IPS-18c (cell line): ENCODE data around the gene BRINP1.
"Not testable (repeated sequence)": the region's sequence is repeated elsewhere in the genome, so short reads cannot be mapped to it uniquely, and the experiment has no call there.

ENCODE experiments used
- H3K4me3 ChIP-seq: 2 replicates; pipeline ENCODE4 v1.7.0; 2013; ENCODE audit warnings: low read depth, mild to moderate bottlenecking, low read length, moderate library complexity; ENCODE audit not compliant: insufficient read depth
- H3K9me3 ChIP-seq: one replicate; pipeline ENCODE4 v1.6.1; 2013; ENCODE audit warnings: mild to moderate bottlenecking, low read length, moderate library complexity; ENCODE audit not compliant: control insufficient read depth, insufficient read depth

The BRINP1 gene

DNA sequence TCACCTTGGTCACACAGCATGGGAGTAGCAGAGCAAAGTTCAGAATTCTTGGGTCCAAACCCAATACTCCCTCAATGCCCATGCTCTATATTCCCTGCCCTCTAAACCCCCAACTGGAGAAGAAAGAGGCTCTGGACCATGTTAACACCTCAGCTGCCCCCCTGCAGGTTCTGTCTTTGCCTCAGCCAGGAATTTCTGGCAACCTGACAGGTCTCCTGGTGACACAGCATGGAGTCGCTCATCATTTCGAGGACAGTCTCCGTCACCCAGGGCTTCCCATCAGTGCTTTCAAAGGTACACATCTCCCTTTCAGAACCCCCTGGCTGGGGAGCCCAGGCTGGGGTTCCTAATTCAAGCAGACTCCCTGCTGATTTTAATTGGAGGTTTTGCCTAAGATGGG lies 189.5 kb downstream of the BRINP1 start:
- H3K4me3 ChIP-seq = no peak overlapping the region
- H3K9me3 ChIP-seq = no peaks in the 10 kb centered on the region

DNA sequence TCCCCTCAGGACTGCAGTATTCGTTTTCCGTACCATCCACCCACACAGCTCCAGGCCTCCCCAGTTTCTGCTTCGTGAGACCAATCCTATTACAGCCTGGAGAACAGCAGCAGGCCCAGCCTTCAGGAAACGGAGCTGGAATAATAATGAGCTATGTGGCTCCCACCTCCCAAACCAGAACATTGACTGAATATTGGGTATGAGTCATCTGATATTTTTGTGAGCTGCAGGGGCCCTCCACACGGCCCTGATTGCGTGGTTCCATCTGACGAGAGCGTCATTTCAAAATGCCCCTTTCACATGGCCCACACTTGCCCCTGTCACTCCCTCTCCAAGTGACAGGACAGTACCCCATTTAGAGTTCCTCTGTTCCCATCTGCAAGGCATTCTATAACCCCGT lies 192.0 kb downstream of the BRINP1 start:
- no peak overlapping the region for H3K4me3 ChIP-seq
- no peaks in the 10 kb centered on the region for H3K9me3 ChIP-seq

DNA sequence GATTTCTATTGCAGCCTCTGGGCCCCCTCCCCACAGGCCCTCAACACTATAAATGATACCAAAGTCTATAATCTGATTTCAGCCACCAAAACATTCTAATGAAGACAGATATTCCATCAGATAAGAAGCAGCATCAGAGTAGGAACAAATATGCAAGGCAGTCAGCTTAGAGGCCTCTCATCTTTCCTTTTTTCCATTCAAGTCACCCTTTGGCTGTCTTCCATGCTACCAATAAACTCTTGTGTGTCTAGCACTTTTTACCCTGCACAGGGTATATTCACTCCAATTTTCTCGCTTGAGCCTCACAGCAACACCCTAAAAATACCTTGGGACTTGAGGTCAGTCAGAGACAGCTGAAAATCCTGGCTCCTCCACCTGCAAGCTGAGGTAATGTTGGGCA lies 193.7 kb downstream of the BRINP1 start:
- no peak overlapping the region for H3K4me3 ChIP-seq
- H3K9me3 ChIP-seq = no peaks in the 10 kb centered on the region

DNA sequence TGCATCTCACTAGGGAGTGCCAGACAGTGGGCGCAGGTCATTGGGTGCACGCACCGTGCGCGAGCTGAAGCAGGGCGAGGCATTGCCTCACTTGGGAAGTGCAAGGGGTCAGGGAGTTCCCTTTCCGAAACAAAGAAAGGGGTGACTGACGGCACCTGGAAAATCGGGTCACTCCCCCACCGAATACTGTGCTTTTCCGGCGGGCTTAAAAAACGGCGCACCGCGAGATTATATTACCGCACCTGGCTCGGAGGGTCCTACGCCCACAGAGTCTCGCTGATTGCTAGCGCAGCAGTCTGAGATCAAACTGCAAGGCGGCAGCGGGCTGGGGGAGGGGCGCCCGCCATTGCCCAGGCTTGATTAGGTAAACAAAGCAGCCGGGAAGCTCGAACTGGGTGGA lies 200.0 kb downstream of the BRINP1 start:
- not testable (repeated sequence) for H3K9me3 ChIP-seq
- peak overlapping the region; percentile 55 for H3K4me3 ChIP-seq

DNA sequence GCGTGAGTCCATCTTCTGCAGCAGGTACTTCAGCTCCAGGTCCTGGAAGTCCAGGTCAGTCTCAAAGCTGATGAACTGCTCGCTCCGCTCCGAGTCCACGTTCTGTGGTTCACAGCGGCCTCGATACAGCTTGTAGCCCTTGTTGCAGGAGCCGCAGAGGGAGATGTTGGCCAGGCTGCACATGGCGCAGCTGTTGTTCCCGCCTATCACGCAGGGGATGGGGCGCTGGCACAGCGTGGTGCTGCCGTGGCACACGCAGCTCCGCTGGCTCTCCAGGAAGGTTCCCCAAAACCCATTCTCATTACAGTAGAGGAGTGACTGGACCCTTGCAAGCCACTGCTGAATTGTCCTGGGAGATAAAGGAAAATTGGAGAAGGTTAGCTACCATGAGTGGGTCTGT lies 201.4 kb downstream of the BRINP1 start:
- Histone ChIP-seq H3K9me3 (no peaks in the 10 kb centered on the region), H3K4me3 (no peak overlapping the region)

DNA sequence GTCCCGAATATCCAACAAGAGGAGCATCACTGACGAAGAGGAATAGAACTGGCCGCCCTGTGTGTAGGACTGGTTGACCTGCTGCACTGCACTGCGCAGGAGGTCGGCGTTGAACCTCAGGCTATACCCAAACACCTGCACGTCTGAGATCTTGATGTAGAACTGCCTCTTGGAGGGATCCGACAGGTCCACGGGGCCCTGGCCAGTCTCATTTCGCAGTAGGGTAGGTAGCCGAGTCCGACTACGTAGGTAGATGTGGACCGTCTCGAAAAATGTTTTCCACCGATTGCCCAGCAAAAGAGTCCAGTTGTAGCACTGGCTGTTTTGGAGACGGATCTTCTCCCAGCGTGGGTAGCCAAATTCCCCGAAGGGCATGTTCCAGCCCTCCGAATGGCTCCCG lies 202.0 kb downstream of the BRINP1 start:
- no peak overlapping the region for H3K4me3 ChIP-seq
- H3K9me3 ChIP-seq = no peaks in the 10 kb centered on the region

DNA sequence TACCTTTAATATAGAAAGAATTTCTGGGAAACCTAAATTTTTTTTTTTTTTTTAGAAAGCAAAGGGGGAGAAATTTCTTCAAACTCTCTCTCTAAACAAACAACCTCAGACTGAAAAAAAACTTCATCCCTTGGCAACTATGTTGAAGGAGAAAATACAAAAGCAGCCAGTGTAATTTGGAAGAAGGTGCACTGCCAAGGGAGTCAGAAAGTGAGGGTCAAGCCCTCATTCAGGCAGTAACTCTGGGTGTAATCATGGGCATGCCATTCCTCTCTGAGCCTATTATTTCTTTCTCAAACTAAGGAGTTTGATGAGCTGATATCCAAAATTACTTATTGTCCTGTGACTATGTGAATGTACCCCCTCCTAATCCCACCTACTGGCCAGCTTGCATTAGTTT lies 203.1 kb downstream of the BRINP1 start:
- no peak overlapping the region for H3K4me3 ChIP-seq
- H3K9me3 ChIP-seq = no peaks in the 10 kb centered on the region

DNA sequence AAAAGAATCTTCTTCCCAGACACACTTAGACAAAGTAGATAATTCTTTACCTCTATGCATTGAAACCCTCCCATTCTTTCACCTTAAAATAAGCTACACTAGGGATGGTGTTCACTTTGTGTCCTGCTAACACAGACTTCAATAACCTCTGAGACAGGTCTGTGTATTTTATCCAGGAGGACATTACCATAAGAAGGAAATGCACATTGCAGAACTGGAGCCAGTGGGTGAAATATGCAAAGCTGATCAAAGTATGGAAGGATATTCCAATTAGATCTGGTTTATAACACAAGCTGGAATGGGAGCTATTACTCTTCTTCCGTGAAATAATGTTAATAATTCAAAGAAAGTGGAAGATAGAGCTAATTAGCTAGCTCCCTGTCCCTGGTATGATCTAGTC lies 204.1 kb downstream of the BRINP1 start:
- H3K4me3 ChIP-seq = no peak overlapping the region
- H3K9me3 ChIP-seq = no peaks in the 10 kb centered on the region

DNA sequence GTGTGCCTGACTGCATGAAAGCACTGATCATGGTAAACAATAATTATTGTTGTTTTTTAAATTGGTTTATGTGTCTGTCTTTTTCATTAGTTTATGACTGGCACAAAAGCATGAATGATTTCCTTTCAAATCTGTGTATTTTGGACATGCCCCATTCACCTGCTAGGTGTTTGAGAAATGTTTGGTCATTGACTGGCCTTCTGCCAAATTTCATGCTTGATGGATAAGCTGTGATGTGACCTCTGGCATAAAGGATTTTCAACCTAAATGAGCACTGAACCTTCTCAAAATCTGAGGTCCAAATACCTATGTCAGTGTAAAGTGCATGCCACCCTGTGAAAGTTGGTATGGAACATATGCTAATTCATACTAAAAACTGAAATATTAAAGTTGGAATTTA lies 204.5 kb downstream of the BRINP1 start:
- H3K9me3 ChIP-seq = no peaks in the 10 kb centered on the region
- no peak overlapping the region for H3K4me3 ChIP-seq

DNA sequence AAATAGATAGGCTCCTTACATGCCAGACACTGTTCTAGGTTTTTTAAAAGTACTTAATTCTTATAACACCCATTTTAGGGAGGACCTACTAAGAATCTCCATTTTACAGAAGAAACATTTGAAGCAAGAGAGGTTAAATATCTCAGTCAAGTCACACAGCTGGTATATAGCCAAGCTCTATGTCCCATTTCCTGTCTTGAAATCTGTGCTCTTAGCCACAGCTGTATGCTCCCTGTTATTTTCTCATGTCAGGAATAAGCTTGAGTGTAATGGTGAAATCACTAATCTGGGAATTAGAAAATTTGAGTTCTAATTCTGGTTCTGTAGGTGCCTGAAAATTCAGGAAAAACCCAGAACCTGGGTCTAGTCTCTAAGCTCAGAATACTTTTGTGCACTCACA lies 208.7 kb downstream of the BRINP1 start:
- H3K4me3 ChIP-seq = no peak overlapping the region
- no peaks in the 10 kb centered on the region for H3K9me3 ChIP-seq

DNA sequence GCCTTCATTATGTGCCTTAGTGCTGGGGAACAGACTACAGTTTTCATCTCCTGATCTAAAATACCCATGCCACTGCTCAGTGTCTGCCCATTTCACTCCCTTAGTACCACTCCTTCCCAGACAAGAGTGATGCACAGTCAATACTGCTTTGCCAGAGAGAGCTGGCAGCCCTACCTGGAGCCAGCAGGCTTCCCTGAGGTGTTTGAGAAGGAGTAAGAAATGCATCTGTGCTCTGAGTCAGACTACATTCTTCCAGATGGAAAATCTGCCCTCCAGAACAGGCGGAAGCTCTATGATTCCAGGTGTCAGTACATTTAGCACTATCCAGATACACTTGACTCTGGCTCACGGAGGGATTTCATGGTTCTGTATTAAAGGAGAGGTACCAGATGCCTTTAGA lies 209.8 kb downstream of the BRINP1 start:
- H3K4me3 ChIP-seq = no peak overlapping the region
- no peaks in the 10 kb centered on the region for H3K9me3 ChIP-seq

DNA sequence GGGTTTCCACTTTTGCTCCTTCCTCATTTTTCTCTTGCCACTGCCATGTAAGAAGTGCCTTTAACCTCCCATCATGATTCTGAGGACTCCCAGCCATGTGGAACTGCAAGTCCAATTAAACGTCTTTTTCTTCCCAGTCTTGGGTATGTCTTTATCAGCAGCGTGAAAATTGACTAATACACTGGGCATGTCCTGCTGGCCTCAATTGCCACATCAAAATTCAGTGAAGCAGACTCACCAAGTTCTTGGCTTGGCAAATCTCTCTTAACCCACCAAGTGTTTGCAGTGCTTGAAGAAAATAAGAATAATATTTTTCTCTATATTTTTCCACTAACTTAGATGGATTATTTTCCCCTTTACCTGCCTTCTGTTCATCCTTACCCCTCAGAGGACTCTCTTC lies 212.0 kb downstream of the BRINP1 start:
- no peaks in the 10 kb centered on the region for H3K9me3 ChIP-seq
- no peak overlapping the region for H3K4me3 ChIP-seq

DNA sequence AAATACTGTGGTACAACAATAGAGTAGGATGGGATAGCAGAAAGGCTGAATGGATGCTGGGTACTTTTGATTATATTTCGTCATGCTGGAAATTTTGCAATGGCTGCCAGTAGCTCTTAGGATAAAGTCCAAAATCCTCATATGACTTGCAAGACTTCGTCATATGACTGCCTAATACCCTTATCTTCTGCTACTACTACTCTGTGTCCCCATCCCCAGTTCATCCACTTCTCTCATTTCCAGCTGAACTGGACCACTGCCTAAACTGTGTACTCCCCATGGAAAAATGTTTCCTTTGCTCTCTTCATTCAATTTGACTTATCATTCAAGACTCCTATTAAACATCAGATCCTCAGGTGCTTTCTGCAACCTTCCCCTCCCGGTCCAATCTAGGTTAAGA lies 212.9 kb downstream of the BRINP1 start:
- H3K4me3 ChIP-seq = no peak overlapping the region
- no peaks in the 10 kb centered on the region for H3K9me3 ChIP-seq

DNA sequence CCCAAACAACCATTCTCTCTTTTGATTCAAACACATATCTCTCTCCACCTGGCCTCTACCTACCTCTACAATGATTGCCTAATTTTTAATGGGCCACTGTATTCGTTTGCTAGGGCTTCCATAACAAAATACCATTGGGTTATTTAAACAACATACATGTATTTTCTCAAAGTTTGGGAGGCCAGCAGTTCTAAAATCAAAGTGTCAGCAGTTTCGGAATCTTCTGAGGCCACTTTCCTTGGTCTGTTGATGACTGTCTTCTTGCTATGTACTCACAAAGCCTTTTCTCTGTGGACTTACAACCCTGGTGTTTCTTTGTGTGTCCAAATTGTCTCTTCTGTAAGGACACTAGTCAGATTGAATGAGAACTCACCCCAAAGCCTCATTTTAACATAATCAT lies 214.7 kb downstream of the BRINP1 start:
- H3K4me3 ChIP-seq = no peak overlapping the region
- H3K9me3 ChIP-seq = no peaks in the 10 kb centered on the region

DNA sequence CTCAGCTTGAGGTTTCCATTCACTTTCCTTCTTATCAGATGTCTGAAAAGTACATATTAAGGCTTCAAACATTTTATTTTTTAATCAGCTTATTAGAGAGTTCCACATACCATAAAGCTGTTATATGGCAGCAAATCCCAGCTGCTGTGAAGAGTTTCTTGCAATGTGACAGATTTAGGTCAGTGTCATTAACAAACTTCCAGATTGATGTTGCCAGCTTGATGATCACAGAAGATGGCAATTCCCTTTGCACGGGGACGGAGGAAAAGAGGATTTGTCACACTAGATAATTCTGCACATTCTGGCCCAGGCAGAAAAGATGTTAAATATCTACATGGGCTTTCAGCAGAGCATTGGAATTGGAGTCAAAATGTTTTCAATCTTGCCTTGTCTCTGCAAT lies 215.8 kb downstream of the BRINP1 start:
- H3K9me3 ChIP-seq = no peaks in the 10 kb centered on the region
- no peak overlapping the region for H3K4me3 ChIP-seq

DNA sequence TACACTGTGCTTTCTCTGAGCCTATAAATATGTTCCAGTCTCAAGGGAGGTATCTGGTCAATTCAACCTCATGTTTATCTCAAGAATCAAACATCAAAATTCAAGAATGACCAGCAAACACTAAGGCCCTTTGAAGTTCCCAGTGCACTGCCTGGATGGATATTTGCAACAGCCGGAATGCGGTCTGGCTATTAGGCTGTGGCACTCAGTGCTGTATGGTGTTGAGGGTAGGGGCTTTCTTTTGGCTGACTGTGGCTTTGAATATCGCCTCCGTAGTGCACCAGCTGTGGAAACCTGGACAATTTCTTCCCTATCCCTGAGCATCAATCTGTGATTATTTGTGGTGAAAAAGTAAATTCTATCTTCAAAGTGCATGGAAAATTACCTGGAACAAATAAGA lies 220.4 kb downstream of the BRINP1 start:
- Histone ChIP-seq H3K9me3 (no peaks in the 10 kb centered on the region), H3K4me3 (no peak overlapping the region)

DNA sequence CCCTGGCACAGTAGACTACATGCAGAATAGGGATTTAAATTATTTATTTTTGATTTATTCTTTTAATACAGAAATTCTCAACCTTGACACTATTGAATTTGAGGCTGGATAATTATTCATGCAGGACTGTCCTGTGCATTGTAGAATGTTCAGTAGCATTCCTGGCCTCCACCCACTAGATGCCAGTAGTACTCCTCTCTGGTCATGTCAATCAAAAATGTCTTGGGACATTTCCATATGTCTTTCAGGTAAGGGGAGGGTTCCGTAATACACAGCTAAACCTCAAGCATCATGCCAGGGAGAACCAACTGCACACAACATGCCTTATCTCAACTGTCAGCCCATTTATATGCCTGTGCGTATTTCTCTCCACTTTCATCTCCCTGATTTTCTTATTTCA lies 231.8 kb downstream of the BRINP1 start:
- no peaks in the 10 kb centered on the region for H3K9me3 ChIP-seq
- no peak overlapping the region for H3K4me3 ChIP-seq

DNA sequence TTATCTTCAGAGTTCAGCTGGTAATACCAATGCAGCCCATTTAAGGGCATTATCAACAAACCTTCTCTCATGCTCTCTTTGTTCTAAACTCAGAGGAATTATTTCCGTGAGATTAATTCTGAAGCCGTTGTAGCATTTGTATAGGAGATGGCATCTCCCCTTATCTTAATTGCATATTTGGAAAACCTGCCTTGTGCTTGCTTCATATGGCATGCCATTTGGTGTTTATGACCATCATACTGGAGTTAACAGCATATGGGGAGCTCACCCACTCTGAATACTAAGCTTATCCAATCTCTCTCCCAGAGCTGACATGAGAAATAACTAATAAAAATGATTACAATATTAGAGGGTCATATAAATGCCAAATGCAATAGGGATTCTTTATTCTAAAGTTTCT lies 243.2 kb downstream of the BRINP1 start:
- H3K4me3 ChIP-seq = no peak overlapping the region
- no peaks in the 10 kb centered on the region for H3K9me3 ChIP-seq

DNA sequence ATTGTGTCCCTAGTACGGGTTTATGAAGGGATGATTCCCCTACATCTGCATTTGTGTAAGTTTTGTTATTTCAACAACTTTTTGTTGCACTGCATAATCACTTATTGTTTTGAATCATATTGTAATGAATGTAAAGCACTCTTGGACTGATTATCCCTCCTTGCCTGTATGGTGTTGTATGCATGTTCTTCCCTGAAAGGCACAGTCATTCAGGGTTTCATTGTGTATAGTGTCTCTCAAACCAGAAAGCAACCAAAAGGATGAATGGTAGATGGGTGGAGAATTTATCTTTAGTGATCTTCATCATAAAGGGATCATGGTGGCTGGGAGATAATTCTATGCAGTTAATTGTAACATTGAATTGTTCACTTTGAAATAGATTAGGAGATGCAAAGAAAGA lies 247.3 kb downstream of the BRINP1 start:
- Histone ChIP-seq H3K4me3 (no peak overlapping the region), H3K9me3 (no peaks in the 10 kb centered on the region)

DNA sequence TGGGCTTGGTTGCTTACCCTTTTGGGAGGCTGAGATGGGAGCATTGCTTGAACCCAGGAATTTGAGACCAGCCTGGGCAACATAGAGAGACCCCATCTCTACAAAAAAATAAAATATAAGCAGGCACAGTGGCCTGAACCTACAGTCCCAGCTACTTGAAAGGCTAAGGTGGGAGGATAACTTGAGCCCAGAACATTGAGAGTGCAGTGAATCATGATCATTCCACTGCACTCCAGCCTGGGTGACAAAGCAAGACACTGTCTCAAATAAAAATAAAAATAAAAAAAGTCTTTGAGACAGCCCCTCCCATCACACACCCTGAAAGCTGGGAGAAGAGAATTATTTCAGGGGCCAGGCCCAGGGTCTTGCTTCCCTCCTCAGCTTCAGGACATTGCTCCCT lies 251.8 kb downstream of the BRINP1 start:
- no peaks in the 10 kb centered on the region for H3K9me3 ChIP-seq
- no peak overlapping the region for H3K4me3 ChIP-seq
